Measurements from ENCODE around the gene WHRN. TPM values are rescaled to one million over a fixed set of nuclear protein-coding genes. Genes with fewer than 3 reads are reported as not detected.

WHRN gene
- total and polyA plus RNA-seq, 9 of the 15 experiments (the other 6 are each of a cell fraction or from before 2014, with no cell fraction given): 0.31 to 14.1 (median 3.0) TPM

DNA sequence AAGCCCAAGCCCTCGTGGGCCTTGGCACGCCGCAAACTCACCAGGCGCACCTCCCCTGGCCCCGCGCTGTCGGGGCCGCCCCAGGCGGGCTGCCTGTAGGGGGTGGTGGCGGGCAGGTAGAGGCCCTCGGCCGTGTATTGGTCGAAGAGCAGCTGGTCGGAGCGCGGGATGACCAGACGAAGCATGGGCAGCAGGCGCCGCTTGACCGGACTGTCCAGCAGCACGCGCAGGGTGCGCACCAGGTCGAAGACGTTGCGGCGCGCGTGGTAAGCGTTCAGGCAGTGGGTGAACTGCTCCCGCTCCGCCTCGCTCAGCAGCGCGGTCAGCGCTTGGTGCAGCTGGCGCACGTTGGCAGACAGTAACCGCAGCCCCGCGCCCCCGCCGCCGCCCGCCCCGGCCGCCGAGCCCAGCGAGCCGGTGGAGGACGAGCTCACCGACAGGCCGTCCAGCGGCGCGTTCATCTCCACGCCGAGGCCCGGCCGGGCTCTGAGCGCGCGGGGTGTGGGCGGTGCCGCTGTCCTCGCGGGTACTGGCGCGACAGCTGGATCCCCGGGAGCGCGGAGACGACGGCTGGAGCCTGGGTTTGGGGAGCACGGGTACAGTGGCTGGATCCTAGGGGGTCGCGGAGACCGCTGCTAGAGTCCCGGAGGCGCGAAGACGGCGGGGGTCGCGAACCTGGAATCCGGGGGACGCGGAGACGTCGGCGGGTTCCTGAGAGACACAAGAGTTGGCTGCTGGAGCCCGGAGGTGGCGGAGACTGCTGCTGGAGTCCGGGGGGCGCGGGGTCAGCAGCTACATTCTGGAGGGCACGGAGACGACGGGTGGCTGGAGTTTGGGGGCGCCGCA lies 709 bp downstream of the WHRN start (continued):
- TF ChIP-seq ZBTB40 (IDR thresholded peaks at IDR 0.05) (no peak), ZBTB40 (CRISPR knock-in tag; IDR thresholded peaks at IDR 0.05) (0 out of 2 replicates have a peak, but pooled peaks have one; percentile 12), ELF2 (CRISPR knock-in tag; IDR thresholded peaks at IDR 0.05) (0 out of 2 replicates have a peak, but pooled peaks have one; percentile 18), TARDBP (IDR thresholded peaks at IDR 0.05) (no peak), ZFP30 (CRISPR knock-in tag; IDR thresholded peaks at IDR 0.05; ENCODE audit: borderline replicate concordance) (no peak), ZNF224 (CRISPR knock-in tag; IDR thresholded peaks at IDR 0.05) (peak; percentile 91)
- TF ChIP-seq, protein P1, sequence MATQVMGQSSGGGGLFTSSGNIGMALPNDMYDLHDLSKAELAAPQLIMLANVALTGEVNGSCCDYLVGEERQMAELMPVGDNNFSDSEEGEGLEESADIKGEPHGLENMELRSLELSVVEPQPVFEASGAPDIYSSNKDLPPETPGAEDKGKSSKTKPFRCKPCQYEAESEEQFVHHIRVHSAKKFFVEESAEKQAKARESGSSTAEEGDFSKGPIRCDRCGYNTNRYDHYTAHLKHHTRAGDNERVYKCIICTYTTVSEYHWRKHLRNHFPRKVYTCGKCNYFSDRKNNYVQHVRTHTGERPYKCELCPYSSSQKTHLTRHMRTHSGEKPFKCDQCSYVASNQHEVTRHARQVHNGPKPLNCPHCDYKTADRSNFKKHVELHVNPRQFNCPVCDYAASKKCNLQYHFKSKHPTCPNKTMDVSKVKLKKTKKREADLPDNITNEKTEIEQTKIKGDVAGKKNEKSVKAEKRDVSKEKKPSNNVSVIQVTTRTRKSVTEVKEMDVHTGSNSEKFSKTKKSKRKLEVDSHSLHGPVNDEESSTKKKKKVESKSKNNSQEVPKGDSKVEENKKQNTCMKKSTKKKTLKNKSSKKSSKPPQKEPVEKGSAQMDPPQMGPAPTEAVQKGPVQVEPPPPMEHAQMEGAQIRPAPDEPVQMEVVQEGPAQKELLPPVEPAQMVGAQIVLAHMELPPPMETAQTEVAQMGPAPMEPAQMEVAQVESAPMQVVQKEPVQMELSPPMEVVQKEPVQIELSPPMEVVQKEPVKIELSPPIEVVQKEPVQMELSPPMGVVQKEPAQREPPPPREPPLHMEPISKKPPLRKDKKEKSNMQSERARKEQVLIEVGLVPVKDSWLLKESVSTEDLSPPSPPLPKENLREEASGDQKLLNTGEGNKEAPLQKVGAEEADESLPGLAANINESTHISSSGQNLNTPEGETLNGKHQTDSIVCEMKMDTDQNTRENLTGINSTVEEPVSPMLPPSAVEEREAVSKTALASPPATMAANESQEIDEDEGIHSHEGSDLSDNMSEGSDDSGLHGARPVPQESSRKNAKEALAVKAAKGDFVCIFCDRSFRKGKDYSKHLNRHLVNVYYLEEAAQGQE (IDR thresholded peaks at IDR 0.05; ENCODE audit: borderline replicate concordance): peak; percentile 44; the same call in 1 of the 2 replicates
- TF ChIP-seq, protein P1 (CRISPR knock-in tag; IDR thresholded peaks at IDR 0.05; ENCODE audit: low read depth): no peak

Measured in K562 (cell line).